Kidney tubule cell (primary cell): Measurements from ENCODE around the gene DES.
"Not testable (repeated sequence)": the region's sequence is repeated elsewhere in the genome, so short reads cannot be mapped to it uniquely, and the experiment has no call there.

Experiments used
- DNase-seq: peaks from one replicate; pipeline ENCODE4 v3.0.0-alpha.2; 2018; ENCODE audit warnings: low spot score

Gene DES

DNA sequence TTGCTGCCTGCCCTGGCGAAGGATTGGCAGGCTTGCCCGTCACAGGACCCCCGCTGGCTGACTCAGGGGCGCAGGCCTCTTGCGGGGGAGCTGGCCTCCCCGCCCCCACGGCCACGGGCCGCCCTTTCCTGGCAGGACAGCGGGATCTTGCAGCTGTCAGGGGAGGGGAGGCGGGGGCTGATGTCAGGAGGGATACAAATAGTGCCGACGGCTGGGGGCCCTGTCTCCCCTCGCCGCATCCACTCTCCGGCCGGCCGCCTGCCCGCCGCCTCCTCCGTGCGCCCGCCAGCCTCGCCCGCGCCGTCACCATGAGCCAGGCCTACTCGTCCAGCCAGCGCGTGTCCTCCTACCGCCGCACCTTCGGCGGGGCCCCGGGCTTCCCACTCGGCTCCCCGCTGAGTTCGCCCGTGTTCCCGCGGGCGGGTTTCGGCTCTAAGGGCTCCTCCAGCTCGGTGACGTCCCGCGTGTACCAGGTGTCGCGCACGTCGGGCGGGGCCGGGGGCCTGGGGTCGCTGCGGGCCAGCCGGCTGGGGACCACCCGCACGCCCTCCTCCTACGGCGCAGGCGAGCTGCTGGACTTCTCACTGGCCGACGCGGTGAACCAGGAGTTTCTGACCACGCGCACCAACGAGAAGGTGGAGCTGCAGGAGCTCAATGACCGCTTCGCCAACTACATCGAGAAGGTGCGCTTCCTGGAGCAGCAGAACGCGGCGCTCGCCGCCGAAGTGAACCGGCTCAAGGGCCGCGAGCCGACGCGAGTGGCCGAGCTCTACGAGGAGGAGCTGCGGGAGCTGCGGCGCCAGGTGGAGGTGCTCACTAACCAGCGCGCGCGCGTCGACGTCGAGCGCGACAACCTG lies at the start of gene DES:
DES (plus strand) TSS at position 223 of the 857 bp plus-strand sequence; CDS start at position 309, 86 bp downstream.
- no peak for DNase-seq

DNA sequence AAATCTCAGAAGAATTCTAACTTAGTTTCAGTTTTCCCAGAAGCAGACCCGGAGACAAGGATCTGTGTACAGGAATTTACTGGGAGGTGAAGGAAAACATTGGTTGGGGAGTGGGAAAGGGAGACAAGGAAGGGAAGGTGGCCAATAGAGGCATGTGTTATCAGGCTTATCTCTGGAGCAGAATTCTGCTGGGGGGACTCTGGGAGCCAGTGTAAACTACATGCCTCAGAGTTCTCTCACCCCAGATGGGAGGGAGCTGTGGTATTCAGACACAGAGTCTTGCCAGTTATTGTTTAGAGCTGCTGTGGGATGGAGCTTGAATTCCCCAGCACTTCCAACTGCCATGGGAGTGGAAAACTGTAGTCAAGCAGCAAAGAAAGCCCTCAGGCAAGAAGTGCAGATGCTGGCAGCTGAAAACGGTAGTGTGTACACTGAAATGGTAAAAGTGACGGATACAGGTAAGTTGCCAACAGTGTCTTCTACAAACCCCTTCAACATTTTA lies 49.4 kb upstream of the DES start:
- no peak for DNase-seq

DNA sequence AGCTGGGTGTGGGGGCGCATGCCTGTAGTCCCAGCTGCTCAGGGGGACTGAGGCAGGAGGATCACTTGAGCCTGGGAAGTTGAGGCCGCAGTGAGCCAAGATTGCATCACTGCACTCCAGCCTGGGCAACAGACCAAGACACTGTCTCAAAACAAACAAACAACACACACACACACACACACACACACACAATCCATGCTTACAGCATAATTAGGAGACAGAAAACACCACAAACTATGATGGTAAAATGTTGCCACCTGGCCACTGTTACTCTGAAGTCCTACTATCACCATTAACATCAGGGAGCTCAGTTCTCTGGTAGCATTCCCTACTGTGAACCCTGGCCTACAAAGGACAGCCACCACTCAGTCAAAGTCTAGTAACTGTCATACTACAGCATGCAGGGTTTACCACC lies 48.7 kb upstream of the DES start:
- DNase-seq: no peak

GRCh38 chr2:219378163-219378851 lies 39.9 kb upstream of the DES start:
- no peak for DNase-seq

DNA sequence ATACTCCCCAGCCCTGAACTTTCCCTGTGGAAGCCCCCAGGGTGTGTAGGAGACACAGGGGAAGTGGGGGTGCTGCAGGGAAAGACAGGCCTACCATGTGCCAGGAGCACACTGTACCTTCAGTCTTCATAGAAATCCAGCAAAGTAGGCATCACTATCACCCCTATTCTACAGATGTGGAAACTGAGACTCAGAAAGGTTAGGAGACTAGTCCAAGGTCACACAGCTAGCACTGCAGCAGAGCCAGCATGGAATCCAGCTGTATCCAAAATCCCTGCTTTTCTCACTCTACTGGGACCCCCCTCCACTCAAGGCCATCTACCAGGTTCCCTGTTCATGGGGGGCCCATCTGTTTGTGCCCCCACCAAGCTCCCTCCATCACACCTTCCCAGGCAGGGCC lies 37.3 kb upstream of the DES start:
- no peak for DNase-seq

DNA sequence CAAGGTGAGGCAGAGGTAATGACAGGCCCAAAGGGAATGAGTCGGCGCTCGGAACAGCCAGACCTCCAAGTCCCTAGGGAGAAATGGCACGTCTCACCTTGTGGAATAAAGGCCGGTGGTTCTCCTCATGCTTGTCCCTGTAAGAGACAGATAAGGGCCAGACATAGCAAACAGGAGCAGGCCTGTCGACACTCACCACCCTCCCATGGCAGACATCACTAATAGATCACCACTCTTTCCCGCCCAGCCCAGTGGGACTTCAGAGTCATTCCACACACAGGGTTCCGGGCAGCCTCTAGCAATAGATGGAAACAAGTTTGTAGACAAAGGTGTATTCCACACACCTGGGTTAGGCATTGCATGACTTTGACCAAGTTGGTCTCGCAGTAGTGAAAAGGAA lies 36.7 kb upstream of the DES start:
- no peak for DNase-seq

GRCh38 chr2:219384083-219384713 lies 34.0 kb upstream of the DES start:
- no peak for DNase-seq

GRCh38 chr2:219384859-219385258 lies 33.3 kb upstream of the DES start:
- DNase-seq: no peak

- DNase-seq: no peak
These were observed 32.1 kb upstream of the DES start for GRCh38 chr2:219385958-219386520.

- DNase-seq: no peak
These were observed 31.5 kb upstream of the DES start for GRCh38 chr2:219386532-219387280.

GRCh38 chr2:219387306-219388120 lies 30.7 kb upstream of the DES start, which contains the start of gene DNPEP:
Gene DNPEP, minus strand, starts transcription at chr2:219387912. Its CDS starts 118 bp downstream, at chr2:219387794.
- peak; percentile 90 for DNase-seq

- DNase-seq: peak; percentile 95
These were observed 29.9 kb upstream of the DES start for GRCh38 chr2:219388121-219388906.

- DNase-seq: no peak
These were observed 29.3 kb upstream of the DES start for GRCh38 chr2:219388907-219389156.

DNA sequence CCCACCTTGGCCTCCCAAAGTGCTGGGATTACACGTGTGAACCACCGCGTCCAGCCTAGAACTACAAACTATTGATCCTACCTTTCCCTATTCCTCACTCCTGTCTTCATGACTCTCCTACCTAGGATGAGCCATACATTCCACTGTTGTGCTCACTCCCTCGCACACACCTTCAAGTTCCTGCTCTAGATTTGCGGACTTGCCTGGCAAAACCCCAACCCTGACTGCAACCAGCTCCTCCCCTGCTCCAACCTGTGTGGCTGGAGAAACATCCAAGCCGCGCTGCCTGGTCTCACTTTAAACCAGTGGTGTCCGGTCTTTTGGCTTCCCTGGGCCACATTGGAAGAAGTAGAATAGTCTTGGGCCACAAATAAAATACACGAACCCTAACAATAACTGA lies 25.4 kb upstream of the DES start:
- no peak for DNase-seq

DNA sequence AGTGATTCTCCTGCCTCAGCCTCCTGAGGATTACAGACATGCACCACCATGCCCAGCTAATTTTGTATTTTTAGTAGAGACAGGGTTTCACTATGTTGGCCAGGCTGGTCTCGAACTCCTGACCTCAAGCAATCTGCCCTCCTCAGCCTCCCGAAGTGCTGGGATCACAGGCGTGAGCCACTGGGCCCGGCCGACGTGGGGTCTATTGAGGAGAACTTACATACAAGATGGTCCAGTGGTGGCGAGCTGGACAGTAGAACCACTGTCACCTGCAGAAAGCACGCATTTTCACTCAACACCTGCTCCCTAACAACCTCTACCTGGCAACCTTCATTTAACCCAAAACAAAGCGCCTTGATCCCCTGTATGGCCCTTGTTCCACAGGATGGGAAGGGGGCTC lies 23.1 kb upstream of the DES start:
- not testable (repeated sequence) for DNase-seq

DNA sequence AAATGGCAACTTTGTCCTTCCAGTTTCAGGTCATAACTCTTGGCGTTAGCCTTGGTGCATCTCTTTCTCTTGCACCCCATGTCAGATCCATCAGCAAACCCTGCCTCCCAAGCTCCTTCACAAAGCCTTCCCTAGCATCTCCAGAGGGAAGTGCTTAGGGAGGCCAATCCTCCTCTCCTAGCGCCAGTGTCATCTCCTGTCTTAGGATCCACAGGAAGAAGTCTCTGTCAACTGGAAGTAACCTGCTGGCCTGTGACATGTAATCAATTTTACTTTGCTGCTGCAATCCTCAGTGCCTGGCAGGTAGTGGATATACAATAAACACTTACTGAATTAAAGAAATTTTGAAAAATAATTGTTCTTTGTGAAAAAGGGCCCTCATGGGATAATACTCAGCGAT lies 22.6 kb upstream of the DES start:
- DNase-seq: no peak

DNA sequence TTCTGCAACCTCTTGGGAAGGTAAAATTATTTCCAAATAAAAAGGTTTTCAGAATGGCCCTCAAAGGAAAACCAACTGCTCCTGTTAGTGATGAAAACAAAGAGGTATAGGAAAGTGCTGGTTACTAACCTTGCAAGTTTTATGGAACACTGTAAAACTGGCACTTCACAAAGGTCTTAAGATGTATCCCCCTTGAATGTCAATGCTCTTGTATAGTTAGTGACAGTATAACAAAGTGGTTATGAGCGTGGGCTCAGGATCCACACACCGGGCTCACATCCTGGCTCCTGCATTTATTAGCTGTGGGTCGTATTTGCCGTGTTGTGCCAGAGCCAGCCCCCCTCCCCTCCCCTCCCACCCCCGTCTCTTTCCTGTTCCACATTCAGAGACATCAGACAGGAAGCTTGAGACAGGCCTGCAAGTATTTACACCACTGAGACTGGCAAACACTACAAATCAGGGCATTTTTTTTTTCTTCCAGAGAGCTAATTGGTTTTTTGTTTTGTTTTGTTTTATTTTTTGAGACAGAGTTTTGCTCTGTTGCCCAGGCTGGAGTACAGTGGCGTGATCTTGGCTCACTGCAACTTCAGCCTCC lies 21.2 kb upstream of the DES start:
- no peak for DNase-seq

- no peak for DNase-seq
These were observed 19.3 kb upstream of the DES start for GRCh38 chr2:219398721-219399363.
